NCI-H1417 treated with DMSO at 0.1 percent for 48 hours (cell line): ENCODE measurements around the gene CADM2.
A peak's percentile ranks its signal among the peaks of the same experiment; 100 is the strongest.
"Not testable (repeated sequence)": the region's sequence is repeated elsewhere in the genome, so short reads cannot be mapped to it uniquely, and the experiment has no call there.

ENCODE experiments used
- DNase-seq: peaks from one replicate; lab custom pipeline; 2025; lab: John Stamatoyannopoulos, UW

Gene CADM2

GRCh38 chr3:85939074-85939482 is 980.3 kb downstream of the CADM2 start:
- DNase-seq = no peak

- DNase-seq = no peak
Observed at GRCh38 chr3:85950435-85950834, 991.6 kb downstream of the CADM2 start.

- no peak for DNase-seq
Observed at GRCh38 chr3:85960793-85961192, 1002.0 kb downstream of the CADM2 start.

GRCh38 chr3:85977615-85978338 is 1019.0 kb downstream of the CADM2 start:
- peak; percentile 43 for DNase-seq

DNA sequence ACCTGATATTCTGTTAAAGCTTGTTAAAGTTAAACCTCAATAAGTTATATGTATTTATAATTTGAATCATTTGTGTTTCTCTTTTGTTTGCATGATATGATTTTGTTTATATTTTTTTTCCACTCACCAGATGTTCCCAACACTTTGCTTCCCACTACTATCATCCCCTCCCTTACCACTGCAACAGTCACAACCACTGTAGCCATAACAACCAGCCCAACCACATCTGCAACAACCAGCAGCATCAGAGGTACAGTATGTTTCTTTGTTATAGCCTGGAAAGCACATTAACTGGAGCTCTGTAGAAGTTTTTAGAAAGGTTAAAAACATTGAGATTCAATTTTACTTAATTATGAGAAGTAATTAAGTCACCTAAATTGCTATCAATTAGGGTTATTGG is 1020.2 kb downstream of the CADM2 start:
- no peak for DNase-seq

DNA sequence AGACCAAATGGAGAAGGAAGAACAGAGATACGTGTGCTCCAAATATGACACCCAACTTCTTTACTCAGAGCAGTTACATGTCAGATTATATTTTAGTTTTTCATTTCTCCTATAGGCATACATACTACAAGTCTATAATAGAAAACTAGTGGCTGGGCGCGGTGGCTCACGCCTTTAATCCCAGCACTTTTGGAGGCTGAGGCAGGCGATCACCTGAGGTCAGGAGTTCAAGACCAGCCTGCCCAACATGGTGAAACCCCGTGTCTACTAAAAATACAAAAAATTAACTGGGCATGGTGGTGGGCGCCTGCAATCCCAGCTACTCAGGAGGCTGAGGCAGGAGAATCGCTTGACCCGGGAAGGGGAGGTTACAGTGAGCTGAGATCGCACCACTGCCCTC is 1030.8 kb downstream of the CADM2 start:
- DNase-seq = not testable (repeated sequence)

DNA sequence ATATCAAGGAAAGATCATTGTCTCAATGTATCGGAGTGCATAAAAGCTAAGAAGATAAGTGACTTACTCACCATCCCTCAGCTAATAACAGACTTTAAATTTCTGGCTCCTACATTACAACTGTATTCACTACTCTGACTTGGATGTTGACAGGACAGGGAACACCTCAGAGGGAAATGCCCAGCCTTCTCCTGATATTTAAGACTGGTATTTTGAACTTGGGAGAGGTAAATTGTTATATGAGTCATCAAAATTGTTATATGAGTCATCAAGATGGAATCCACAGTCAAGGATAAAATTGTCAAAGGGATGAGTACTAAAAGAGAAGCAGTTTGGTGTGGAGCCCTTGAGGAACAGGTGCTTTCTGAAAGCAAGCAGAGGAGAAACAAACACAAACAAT is 1070.8 kb downstream of the CADM2 start:
- DNase-seq = no peak

- no peak for DNase-seq
Observed at GRCh38 chr3:86037916-86038315, 1079.1 kb downstream of the CADM2 start.

DNA sequence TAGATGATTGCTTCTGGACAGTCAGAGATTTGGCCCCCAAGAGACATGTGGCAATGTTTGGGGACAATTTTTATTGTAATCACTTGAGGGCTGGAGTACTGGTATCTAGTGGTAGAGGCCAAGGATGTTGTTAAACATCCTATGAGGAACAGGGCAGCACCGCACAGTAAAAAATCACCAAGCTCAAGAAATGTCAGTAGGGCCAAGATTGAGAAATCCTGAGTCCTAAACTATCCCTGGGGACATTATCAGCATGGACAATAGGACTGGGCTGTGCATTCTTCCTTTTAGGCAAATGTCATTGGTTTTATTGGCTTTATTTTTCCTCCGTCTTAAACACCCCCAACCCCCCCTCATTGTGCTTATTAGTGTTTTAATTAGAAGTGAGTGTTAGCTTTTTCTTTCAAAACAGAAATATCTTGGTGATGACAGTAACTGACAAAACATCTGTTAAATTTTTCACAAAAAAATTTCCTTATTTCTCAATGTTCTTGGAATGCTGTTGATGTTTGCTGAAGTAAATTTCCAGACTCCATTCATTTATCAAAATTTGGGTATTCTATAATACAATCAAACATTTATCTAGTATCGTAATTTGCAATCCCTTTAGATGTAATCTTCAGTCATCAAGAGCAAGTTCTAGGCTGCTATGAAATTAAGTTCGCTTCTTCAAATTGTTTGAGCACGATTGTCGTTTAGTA is 1087.8 kb downstream of the CADM2 start:
- DNase-seq = no peak

GRCh38 chr3:86047161-86047560 is 1088.4 kb downstream of the CADM2 start:
- no peak for DNase-seq

GRCh38 chr3:86051058-86051457 is 1092.3 kb downstream of the CADM2 start:
- DNase-seq = no peak

- no peak for DNase-seq
Observed at GRCh38 chr3:86056032-86056431, 1097.2 kb downstream of the CADM2 start.

- DNase-seq = no peak
Observed at GRCh38 chr3:86056962-86057361, 1098.2 kb downstream of the CADM2 start.

- DNase-seq = no peak
Observed at GRCh38 chr3:86073799-86074198, 1115.0 kb downstream of the CADM2 start.

- no peak for DNase-seq
Observed at GRCh38 chr3:86087160-86087871, 1128.5 kb downstream of the CADM2 start.

DNA sequence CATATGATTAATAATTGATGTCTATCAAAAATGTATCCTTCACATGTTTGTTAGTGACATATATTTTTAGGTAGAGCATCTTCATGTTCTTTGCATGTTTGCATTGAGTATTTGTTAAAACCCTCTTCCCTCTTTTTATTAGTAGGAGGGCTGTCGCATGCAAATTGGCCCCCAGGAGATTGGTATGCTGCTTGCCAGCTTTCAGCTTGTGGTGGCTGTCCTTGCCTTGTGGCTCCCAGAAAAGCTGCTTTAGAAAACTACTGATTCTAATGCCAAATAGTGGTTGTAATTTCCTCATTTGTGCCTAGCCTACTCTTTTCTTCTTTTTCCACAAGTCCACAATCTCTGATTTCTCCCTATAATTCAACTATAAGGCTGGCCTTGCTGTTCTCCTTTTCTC is 1145.4 kb downstream of the CADM2 start:
- no peak for DNase-seq

DNA sequence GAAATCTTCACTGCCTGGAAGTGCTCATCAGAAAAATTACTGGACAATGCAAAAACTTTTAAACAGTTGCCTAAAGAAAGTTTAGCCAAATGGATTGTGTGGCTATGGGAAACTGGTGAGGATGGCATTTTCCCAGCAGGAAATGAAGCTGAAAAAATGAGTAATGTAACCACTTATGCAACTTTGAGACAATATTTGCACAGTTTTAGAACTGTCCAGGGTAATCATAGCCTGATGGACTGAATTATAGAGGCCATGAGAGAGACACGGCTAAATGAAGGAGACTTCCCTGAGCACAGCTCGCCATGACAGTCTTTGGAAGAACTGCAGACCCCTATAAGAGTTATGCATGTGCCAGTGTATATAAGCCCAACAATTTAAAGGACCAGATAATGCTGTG is 1150.6 kb downstream of the CADM2 start:
- DNase-seq = no peak
